Astrocyte of the hippocampus (primary cell): ENCODE results near the gene CRBN.
A peak's percentile ranks its signal among the peaks of the same experiment; 100 is the strongest.

Experiments used
- DNase-seq: peaks from one replicate; pipeline ENCODE4 v3.0.0; 2011; ENCODE audit warnings: low read depth, low spot score

Gene CRBN

GRCh38 chr3:3110749-3111361 is 68.6 kb downstream of the CRBN start:
- no peak for DNase-seq

GRCh38 chr3:3110299-3110630 is 69.2 kb downstream of the CRBN start, which contains the start of gene IL5RA:
TSS of gene IL5RA (minus strand) at chr3:3110374. CDS start at chr3:3104984, 5,390 bp downstream.
- DNase-seq, result peak; percentile 12

GRCh38 chr3:3109407-3110298 is 69.8 kb downstream of the CRBN start:
- DNase-seq, result no peak

- no peak for DNase-seq
Observed at GRCh38 chr3:3107858-3108257, 71.6 kb downstream of the CRBN start.

GRCh38 chr3:3107181-3107580 is 72.3 kb downstream of the CRBN start:
- no peak for DNase-seq

- no peak for DNase-seq
Observed at GRCh38 chr3:3105815-3106214, 73.7 kb downstream of the CRBN start.

- DNase-seq, result no peak
Observed at GRCh38 chr3:3105246-3105645, 74.2 kb downstream of the CRBN start.

GRCh38 chr3:3102751-3103150 is 76.7 kb downstream of the CRBN start:
- no peak for DNase-seq

GRCh38 chr3:3101660-3102458 is 77.6 kb downstream of the CRBN start:
- no peak for DNase-seq
